PFSK-1 (cell line): ENCODE results near the gene STYK1.

Experiments
- FOXP2 ChIP-seq: optimal IDR thresholded peaks from 2 replicates; pipeline ENCODE3; 2011; ENCODE audit warnings: borderline replicate concordance, control low read depth, inconsistent platforms; ENCODE audit not compliant: insufficient read depth; ENCODE audit errors: extremely low read length, extremely low read depth
- POLR2AphosphoS5 ChIP-seq: IDR thresholded peaks from 2 replicates; pipeline ENCODE4 v1.6.1; 2012; ENCODE audit warnings: low read depth, mild to moderate bottlenecking, control low read depth, low read length, moderate library complexity
- SIN3A ChIP-seq: IDR thresholded peaks from 2 replicates; pipeline ENCODE4 v1.6.1; 2012; ENCODE audit warnings: mild to moderate bottlenecking, low read length, moderate library complexity, borderline replicate concordance; ENCODE audit not compliant: insufficient read depth
- TAF1 ChIP-seq: IDR thresholded peaks from 2 replicates; pipeline ENCODE4 v1.6.1; 2012; ENCODE audit warnings: low read length, control low read depth, borderline replicate concordance; ENCODE audit not compliant: insufficient read depth
- TF ChIP-seq, protein P1 (sequence below), 2 experiments: IDR thresholded peaks; 2 replicates each; pipeline versions ENCODE4 v1.6.1 to v1.8.0; 2011 to 2012; ENCODE audit warnings: low read depth in 2 of 2, low read length in 2 of 2, control low read depth in 1 of 2, inconsistent platforms in 1 of 2, mild to moderate bottlenecking in 1 of 2, moderate library complexity in 1 of 2; ENCODE audit not compliant: insufficient read depth in 1 of 2

STYK1 gene

DNA sequence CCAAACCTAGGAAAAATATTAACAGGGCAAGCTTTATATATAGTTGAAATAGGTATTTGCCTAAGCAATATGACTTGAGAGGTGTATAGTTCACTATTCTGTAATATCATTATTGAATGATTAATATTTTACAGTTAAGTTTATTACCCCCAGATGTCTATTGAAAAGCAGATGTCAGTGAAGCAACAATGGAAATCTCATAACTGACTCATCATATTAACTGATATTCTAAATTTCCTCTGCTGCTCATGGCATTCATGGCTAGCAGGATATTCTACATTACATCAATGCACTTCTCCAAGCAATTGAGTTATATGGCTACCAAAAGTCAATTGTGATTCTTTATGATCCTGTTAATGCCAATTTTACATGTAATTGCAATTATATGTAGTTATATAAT, 50.7 kb downstream of the STYK1 start:
- TF ChIP-seq POLR2AphosphoS5: no peak
- TF ChIP-seq SIN3A: no peak
- no peak for TF ChIP-seq TAF1

DNA sequence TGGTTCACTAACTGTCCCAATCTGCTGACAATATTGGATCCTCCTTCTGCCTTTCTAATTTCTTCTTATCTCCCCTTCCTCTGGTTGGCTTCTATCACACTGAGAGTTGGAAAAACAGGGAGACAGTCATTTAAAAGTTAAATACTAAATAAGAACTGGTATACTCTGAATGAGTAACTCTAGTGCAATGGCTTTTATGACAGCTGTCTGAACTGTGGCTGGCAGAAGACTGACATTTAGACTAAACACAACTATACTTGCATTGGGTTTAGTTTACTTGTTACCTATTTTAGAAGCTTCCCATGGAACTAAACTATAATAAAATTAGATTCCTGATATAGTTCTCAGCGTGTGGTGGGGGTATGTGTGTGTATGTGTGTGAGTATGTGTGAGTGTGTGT, 52.6 kb downstream of the STYK1 start:
- TF ChIP-seq FOXP2 (no peak), TAF1 (no peak)

DNA sequence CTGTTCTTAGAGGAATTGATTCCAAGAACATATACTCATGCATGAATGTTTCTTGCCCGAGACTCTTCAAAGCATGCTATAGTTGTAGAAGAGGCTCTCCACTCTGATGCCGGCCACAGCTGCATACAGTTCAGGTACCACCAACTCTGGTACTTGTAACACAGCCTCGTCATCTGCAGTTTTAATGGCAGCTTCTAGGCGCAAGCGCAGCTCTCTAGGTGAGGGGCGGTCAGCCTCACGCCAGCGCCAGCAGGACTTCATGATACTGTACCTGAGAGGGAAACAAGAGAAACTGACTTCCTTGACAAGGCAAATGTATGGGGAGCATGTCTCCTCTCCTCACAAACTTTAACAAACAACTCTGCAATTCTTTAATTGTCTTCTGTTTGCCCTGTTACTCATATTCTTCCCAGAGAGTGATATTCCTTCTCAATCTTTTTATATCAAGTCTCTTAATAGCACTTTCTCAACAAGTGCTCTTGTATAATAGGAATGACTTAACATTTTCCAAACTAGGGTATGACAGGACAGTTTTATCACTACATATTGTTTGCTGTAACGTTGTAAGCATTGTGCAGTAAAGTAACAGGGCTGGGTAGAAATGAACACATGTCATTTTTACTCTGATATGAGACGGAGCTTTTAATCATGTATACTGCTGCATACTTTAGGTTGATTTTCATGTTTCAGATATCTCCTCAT, 53.6 kb downstream of the STYK1 start:
- TF ChIP-seq FOXP2 (no peak), POLR2AphosphoS5 (no peak), TAF1 (no peak), SIN3A (no peak)
- TF ChIP-seq, protein P1, sequence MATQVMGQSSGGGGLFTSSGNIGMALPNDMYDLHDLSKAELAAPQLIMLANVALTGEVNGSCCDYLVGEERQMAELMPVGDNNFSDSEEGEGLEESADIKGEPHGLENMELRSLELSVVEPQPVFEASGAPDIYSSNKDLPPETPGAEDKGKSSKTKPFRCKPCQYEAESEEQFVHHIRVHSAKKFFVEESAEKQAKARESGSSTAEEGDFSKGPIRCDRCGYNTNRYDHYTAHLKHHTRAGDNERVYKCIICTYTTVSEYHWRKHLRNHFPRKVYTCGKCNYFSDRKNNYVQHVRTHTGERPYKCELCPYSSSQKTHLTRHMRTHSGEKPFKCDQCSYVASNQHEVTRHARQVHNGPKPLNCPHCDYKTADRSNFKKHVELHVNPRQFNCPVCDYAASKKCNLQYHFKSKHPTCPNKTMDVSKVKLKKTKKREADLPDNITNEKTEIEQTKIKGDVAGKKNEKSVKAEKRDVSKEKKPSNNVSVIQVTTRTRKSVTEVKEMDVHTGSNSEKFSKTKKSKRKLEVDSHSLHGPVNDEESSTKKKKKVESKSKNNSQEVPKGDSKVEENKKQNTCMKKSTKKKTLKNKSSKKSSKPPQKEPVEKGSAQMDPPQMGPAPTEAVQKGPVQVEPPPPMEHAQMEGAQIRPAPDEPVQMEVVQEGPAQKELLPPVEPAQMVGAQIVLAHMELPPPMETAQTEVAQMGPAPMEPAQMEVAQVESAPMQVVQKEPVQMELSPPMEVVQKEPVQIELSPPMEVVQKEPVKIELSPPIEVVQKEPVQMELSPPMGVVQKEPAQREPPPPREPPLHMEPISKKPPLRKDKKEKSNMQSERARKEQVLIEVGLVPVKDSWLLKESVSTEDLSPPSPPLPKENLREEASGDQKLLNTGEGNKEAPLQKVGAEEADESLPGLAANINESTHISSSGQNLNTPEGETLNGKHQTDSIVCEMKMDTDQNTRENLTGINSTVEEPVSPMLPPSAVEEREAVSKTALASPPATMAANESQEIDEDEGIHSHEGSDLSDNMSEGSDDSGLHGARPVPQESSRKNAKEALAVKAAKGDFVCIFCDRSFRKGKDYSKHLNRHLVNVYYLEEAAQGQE (IDR thresholded peaks at IDR 0.05; ENCODE audit: insufficient read depth in 1 of 2, low read depth in 2 of 2, low read length in 2 of 2): no peak

DNA sequence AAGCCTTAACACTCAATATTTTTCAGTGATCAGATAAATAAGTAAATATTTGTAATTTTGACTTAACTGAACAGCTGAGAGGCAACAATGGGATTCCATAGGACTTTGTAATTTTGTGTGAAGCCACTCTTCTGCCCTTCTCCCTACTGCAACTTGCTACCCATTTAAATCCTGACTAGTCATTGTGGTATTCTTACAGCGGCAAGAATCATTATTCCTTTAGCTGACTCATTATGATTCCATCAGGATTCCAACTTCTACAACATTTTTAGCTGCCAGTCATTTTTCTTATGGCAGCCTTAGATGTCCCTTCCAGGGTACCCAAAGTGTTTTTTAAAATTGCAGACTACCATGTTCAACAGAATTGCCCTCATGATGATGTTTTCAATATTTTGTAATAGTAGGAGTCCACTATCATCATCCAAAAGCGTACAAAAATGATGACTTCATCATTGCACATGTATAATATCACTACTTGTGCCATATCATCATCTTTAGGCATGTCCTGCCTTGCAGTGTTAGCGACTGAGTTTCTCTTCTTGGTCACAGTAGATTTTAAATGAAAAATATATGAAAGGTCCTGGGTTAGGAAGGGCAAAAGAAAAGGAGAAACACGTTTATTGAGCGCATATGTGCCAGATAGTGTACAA, 55.4 kb downstream of the STYK1 start:
- TF ChIP-seq FOXP2: no peak
- TF ChIP-seq SIN3A: no peak
- TF ChIP-seq, protein P1 (IDR thresholded peaks at IDR 0.05; ENCODE audit: insufficient read depth in 1 of 2, low read depth in 2 of 2, low read length in 2 of 2): no peak
- no peak for TF ChIP-seq POLR2AphosphoS5
- no peak for TF ChIP-seq TAF1

DNA sequence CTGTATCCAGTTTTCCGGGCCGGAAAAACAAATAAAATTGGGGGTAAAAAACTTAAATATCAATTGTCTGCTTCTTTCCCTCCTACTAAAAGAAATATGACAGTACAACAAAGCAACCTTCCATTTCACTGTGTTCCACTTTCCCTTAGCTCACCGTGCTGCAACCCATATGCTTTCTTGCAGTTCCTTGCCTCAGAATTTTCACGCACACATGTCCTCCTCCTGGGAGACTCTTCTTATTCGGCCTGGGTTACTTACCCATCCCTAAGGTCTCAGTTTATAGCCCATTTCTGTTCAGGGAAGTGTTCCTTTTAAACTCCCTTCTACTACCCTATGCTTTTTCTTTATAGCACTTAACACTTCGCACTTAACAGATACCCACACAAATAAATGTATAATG, 56.0 kb downstream of the STYK1 start:
- TF ChIP-seq, protein P1 (IDR thresholded peaks at IDR 0.05; ENCODE audit: insufficient read depth in 1 of 2, low read depth in 2 of 2, low read length in 2 of 2): no peak
- TF ChIP-seq POLR2AphosphoS5: no peak
- TF ChIP-seq SIN3A: no peak
- TF ChIP-seq TAF1: no peak
- TF ChIP-seq FOXP2: no peak

DNA sequence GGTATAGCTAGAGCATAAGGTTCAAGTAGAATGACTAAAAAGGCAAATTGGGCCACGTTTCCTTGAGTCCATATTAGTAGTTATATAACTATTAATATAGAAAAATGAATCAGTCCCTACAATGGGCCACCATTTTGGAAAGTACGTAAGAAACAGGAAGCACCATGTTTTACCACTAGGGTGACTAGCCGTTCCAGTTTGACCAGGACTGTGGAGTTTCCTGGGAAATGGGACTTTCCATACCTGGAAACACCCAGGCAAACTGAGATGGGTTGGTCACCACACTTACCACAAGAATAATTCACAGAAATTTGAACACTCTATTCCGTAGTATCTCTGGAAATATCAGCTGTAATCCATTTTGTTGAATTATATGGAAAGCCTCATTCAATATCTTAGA, 58.3 kb downstream of the STYK1 start:
- TF ChIP-seq POLR2AphosphoS5 (no peak), SIN3A (no peak), TAF1 (no peak), FOXP2 (no peak)
- TF ChIP-seq, protein P1 (IDR thresholded peaks at IDR 0.05; ENCODE audit: insufficient read depth in 1 of 2, low read depth in 2 of 2, low read length in 2 of 2): no peak
